Karpas-422 (cell line): ENCODE data around the gene ROBO1. TPM values are rescaled to one million over a fixed set of nuclear protein-coding genes. Genes with fewer than 3 reads are reported as not detected.

Source experiments
- DNase-seq: peaks from one replicate; pipeline ENCODE4 v3.0.0-alpha.2; 2015
- H2AFZ ChIP-seq: fragments of 200-600 bp; sonication (generic); 2 replicates; pipeline ENCODE4 v1.6.1; 2014; ENCODE audit warnings: antibody characterized with exemption, low read length, mixed read lengths
- H3K27ac ChIP-seq: fragments of 200-600 bp; sonication (generic); 2 replicates; pipeline ENCODE4 v1.5.1; 2014; ENCODE audit warnings: mild to moderate bottlenecking, low read length, moderate library complexity
- H3K27me3 ChIP-seq: fragments of 200-600 bp; sonication (generic); 2 replicates; pipeline ENCODE4 v1.6.1; 2014; ENCODE audit warnings: low read length, mixed read lengths
- H3K36me3 ChIP-seq: fragments of 200-600 bp; sonication (generic); 2 replicates; pipeline ENCODE4 v1.6.1; 2014; ENCODE audit warnings: low read length, mixed read lengths; ENCODE audit not compliant: insufficient read depth
- H3K4me1 ChIP-seq: fragments of 200-600 bp; sonication (generic); 2 replicates; pipeline ENCODE4 v1.6.1; 2014; ENCODE audit warnings: mild to moderate bottlenecking, low read length, mixed read lengths
- H3K4me2 ChIP-seq: fragments of 200-600 bp; sonication (generic); 2 replicates; pipeline ENCODE4 v1.6.1; 2014; ENCODE audit warnings: low read length, low read depth, mild to moderate bottlenecking; ENCODE audit not compliant: poor library complexity, severe bottlenecking
- H3K4me3 ChIP-seq: fragments of 200-600 bp; sonication (generic); 2 replicates; pipeline ENCODE4 v1.5.1; 2014; ENCODE audit warnings: mild to moderate bottlenecking, antibody characterized with exemption, low read length, mixed read lengths
- H3K79me2 ChIP-seq: fragments of 200-600 bp; sonication (generic); 2 replicates; pipeline ENCODE4 v1.6.1; 2014; ENCODE audit warnings: mild to moderate bottlenecking, low read length, mixed read lengths
- H3K9ac ChIP-seq: fragments of 200-600 bp; sonication (generic); 2 replicates; pipeline ENCODE4 v1.6.0; 2014; ENCODE audit warnings: low read length
- H3K9me2 ChIP-seq: fragments of 200-600 bp; sonication (generic), shearing (Covaris generic); replicated peaks from 2 replicates; pipeline ENCODE4 v1.6.0; 2014; ENCODE audit warnings: mild to moderate bottlenecking, low read length, moderate library complexity; ENCODE audit not compliant: insufficient read depth
- H3K9me3 ChIP-seq: fragments of 300-700, 200-600 bp; sonication (generic); 2 replicates; pipeline ENCODE4 v1.6.1; 2014; ENCODE audit warnings: low read length, mixed read lengths
- H4K20me1 ChIP-seq: fragments of 200-600 bp; sonication (generic); 2 replicates; pipeline ENCODE4 v1.6.1; 2014; ENCODE audit warnings: mild to moderate bottlenecking, antibody characterized with exemption, low read length, low read depth; ENCODE audit not compliant: insufficient read depth
- total RNA-seq: library from RNA; depleted of rRNA; stranded (reverse); fragments of >200 nt; shearing (Covaris generic); gene quantifications from 2 replicates; pipeline ENCODE4 v1.2.3, GENCODE V29; 2014; ENCODE audit warnings: low replicate concordance

ROBO1 gene
- total RNA-seq, 1 experiment from 2014 or later, result not detected

DNA sequence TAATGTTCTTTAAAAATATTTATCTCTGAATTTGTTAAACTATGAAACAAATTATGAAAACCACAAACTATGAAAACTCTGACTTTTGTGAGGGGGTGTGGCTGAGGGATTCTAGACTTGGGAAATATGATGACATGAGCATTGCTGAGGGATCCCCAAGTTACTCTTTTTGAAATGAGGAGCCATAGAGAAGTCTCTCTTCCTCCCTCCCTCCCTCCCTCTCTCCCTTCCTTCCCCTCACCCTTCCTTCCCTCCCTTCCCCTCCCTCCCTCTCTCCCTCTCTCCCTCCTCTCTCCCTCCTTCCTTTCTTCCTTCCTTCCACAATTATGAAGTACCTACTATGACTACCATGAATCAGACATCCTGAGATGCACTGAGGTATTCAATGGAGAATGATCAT lies 673.1 kb downstream of the ROBO1 start:
- H2AFZ ChIP-seq, result no peak overlapping the region
- no peaks in the 10 kb centered on the region for H3K9me3 ChIP-seq
- H3K36me3 ChIP-seq, result no peaks in the 10 kb centered on the region
- no peak overlapping the region for H3K9ac ChIP-seq
- H3K4me3 ChIP-seq, result no peak overlapping the region
- H3K27ac ChIP-seq, result no peak overlapping the region
- no peaks in the 10 kb centered on the region for H3K79me2 ChIP-seq
- no peak overlapping the region for H3K4me2 ChIP-seq
- DNase-seq, result no peak
- H4K20me1 ChIP-seq, result no peaks in the 10 kb centered on the region
- no peaks in the 10 kb centered on the region for H3K27me3 ChIP-seq
- no peaks in the 10 kb centered on the region for H3K4me1 ChIP-seq
- H3K9me2 ChIP-seq, result no peaks in the 10 kb centered on the region

DNA sequence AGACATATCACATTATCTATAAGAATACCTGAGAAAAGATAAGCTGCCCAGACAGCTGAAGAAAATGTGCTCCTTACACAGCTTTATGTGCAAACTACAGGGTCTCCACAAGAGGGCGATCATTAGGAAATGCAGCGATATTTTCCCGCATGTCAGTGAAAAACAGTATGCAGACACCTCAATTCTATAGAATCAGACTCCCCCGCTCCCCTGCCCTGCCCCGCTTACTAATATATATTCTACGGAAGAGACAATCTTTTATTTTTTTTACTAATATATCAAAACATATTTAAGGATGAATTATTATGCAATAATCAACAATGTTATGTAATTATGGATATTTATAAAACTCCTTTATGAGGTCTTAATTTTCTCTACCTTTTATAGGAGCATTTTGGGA lies 681.3 kb downstream of the ROBO1 start:
- H3K79me2 ChIP-seq, result no peaks in the 10 kb centered on the region
- H3K9me2 ChIP-seq, result no peaks in the 10 kb centered on the region
- no peaks in the 10 kb centered on the region for H3K27me3 ChIP-seq
- H3K9ac ChIP-seq, result no peak overlapping the region
- H3K4me1 ChIP-seq, result no peaks in the 10 kb centered on the region
- H3K4me3 ChIP-seq, result no peak overlapping the region
- no peak overlapping the region for H3K27ac ChIP-seq
- H3K36me3 ChIP-seq, result no peaks in the 10 kb centered on the region
- no peaks in the 10 kb centered on the region for H3K9me3 ChIP-seq
- no peak overlapping the region for H3K4me2 ChIP-seq
- DNase-seq, result peak; percentile 84
- H4K20me1 ChIP-seq, result no peaks in the 10 kb centered on the region
- H2AFZ ChIP-seq, result no peak overlapping the region

DNA sequence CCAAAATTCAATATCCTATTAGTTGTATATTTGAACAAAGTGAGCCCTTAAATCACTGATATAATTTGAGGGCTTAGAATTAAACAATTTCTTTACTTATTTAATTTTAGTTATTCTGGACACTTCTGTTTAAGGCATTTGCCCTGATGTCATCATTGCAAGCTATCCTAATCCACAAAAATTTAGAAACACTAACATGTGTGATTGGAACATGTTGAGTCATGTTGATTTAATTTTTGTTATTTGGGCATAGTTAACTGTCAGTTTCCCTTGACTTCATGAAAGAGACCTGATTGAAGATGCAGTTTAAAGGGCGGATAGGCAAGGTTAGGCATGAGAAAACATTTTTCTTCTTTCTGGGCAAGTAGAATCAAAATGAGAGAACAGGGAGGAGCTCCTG lies 682.6 kb downstream of the ROBO1 start:
- no peaks in the 10 kb centered on the region for H3K4me1 ChIP-seq
- H3K79me2 ChIP-seq, result no peaks in the 10 kb centered on the region
- no peaks in the 10 kb centered on the region for H3K9me3 ChIP-seq
- H3K9me2 ChIP-seq, result no peaks in the 10 kb centered on the region
- no peak overlapping the region for H3K9ac ChIP-seq
- no peaks in the 10 kb centered on the region for H3K27me3 ChIP-seq
- H2AFZ ChIP-seq, result no peak overlapping the region
- no peak overlapping the region for H3K4me3 ChIP-seq
- H3K4me2 ChIP-seq, result no peak overlapping the region
- no peaks in the 10 kb centered on the region for H4K20me1 ChIP-seq
- H3K27ac ChIP-seq, result no peak overlapping the region
- DNase-seq, result no peak
- no peaks in the 10 kb centered on the region for H3K36me3 ChIP-seq

DNA sequence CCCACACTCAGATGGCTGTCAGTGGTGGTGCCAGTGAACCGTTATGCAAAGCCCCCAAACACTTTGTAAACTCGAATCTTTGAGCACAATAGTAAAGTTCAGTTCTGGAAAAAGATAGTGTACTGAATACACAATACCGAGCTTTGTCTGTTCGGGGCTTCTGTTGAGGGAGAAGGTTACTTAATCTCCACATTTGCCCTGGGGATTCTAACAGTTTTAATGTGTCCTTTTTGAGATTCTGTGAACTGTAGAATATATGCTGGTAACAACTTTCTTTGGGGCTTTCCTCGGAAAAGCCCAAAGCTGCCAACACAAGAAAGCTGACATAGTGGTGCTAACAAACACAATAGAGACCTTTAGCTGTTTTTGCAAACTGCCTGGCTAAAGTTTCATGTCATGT lies 686.5 kb downstream of the ROBO1 start:
- H3K4me3 ChIP-seq, result no peak overlapping the region
- no peaks in the 10 kb centered on the region for H3K27me3 ChIP-seq
- H3K4me2 ChIP-seq, result no peak overlapping the region
- no peaks in the 10 kb centered on the region for H3K9me3 ChIP-seq
- no peaks in the 10 kb centered on the region for H3K79me2 ChIP-seq
- H3K36me3 ChIP-seq, result no peaks in the 10 kb centered on the region
- no peak overlapping the region for H2AFZ ChIP-seq
- no peaks in the 10 kb centered on the region for H3K9me2 ChIP-seq
- H3K27ac ChIP-seq, result no peak overlapping the region
- no peak for DNase-seq
- H4K20me1 ChIP-seq, result no peaks in the 10 kb centered on the region
- no peaks in the 10 kb centered on the region for H3K4me1 ChIP-seq
- H3K9ac ChIP-seq, result no peak overlapping the region

DNA sequence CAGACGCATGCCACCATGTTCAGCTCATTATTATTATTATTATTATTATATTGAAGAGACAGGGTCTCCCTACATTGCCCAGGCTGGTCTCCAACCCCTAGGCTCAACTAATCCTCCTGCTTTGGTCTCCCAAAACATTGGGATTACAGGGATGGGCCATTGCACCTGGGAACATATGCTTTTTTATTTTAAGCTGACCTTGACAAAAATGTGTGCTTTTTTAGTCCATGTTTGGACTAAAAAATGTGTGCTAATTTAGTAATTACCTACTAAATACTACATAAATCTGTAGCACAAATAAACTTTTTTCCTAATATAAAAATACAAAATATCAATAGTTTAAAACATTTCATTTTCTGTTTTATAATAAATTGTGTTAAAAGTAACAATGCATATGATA lies 693.2 kb downstream of the ROBO1 start:
- Histone ChIP-seq H3K27ac (no peak overlapping the region), H3K36me3 (no peaks in the 10 kb centered on the region), H3K27me3 (no peaks in the 10 kb centered on the region), H3K4me3 (no peak overlapping the region), H3K9me2 (no peaks in the 10 kb centered on the region), H3K4me1 (no peaks in the 10 kb centered on the region), H3K79me2 (no peaks in the 10 kb centered on the region), H3K9ac (no peak overlapping the region), H4K20me1 (no peaks in the 10 kb centered on the region), H3K4me2 (no peak overlapping the region), H3K9me3 (no peaks in the 10 kb centered on the region), H2AFZ (no peak overlapping the region)
- no peak for DNase-seq

DNA sequence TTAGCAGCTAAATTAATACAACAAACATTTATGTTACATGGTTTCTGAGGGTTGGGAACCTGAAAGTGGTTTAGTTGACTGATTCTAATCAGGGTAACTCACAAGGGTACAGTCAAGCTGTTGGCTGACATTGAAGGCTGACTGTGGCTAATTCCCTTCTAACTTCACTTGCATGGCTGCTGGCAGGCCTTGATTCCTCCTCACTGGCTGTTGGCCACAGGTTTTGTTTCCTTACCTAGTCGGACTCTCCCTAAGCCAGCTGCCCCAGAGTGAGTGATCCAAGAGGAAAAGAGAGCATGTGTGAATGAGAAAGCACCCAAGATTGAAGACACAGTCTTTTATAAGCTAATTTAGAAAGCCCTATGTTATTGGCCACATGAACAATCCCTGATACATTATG lies 700.1 kb downstream of the ROBO1 start:
- no peak overlapping the region for H3K4me3 ChIP-seq
- no peak overlapping the region for H3K27ac ChIP-seq
- H2AFZ ChIP-seq, result no peak overlapping the region
- no peaks in the 10 kb centered on the region for H3K79me2 ChIP-seq
- no peaks in the 10 kb centered on the region for H3K36me3 ChIP-seq
- no peaks in the 10 kb centered on the region for H3K27me3 ChIP-seq
- H3K9ac ChIP-seq, result no peak overlapping the region
- no peaks in the 10 kb centered on the region for H3K4me1 ChIP-seq
- H3K9me3 ChIP-seq, result no peaks in the 10 kb centered on the region
- DNase-seq, result no peak
- H3K4me2 ChIP-seq, result no peak overlapping the region
- H4K20me1 ChIP-seq, result no peaks in the 10 kb centered on the region
- no peaks in the 10 kb centered on the region for H3K9me2 ChIP-seq

DNA sequence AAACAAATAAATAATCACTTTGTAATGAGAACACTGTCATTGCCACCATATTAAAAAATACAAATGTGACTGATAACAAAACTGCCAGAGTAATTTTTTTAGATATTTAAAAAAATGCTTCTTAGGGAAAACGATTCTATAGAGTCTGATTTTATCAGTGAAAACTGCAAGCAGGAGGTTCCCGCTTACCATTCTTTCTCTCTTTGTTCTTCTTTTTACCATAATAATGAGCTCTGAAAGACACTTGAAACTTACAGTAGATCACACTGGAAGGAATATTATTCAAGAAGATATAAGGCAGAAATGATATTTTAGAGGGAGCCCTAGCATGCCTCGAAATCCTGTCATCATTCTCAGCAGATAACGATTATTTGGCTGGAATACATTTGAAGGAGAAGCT lies 701.3 kb downstream of the ROBO1 start:
- Histone ChIP-seq H3K79me2 (no peaks in the 10 kb centered on the region), H3K36me3 (no peaks in the 10 kb centered on the region)

DNA sequence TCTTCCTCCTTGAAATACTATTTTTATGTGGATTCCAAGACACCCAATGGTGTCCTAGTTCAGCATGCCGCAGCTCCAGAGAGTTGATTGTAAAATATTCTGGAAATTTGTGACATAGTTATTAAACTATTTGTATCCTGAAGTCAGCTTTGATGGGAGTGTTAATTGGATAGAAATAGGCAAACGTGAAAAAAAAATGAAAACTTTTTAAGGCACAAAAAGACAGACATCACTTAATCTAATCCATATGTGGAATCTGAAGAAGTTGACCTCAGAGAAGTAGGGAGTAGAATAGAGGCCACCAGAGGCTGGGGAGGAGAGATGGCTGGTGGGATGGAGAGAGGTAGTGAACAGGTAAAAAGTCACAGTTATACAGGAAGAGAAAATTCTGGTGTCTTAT lies 704.2 kb downstream of the ROBO1 start:
- Histone ChIP-seq H2AFZ (no peak overlapping the region), H3K4me3 (no peak overlapping the region), H3K36me3 (no peaks in the 10 kb centered on the region), H3K4me2 (no peak overlapping the region), H3K4me1 (no peaks in the 10 kb centered on the region), H3K9me2 (no peaks in the 10 kb centered on the region), H3K9ac (no peak overlapping the region), H4K20me1 (no peaks in the 10 kb centered on the region), H3K27me3 (no peaks in the 10 kb centered on the region), H3K27ac (no peak overlapping the region), H3K79me2 (no peaks in the 10 kb centered on the region), H3K9me3 (no peaks in the 10 kb centered on the region)
- DNase-seq, result no peak

More for the DNA sequence above, 701.3 kb downstream of the ROBO1 start:
- no peaks in the 10 kb centered on the region for H3K27me3 ChIP-seq
- H2AFZ ChIP-seq, result no peak overlapping the region
- H4K20me1 ChIP-seq, result no peaks in the 10 kb centered on the region
- H3K4me3 ChIP-seq, result no peak overlapping the region
- no peaks in the 10 kb centered on the region for H3K4me1 ChIP-seq
- H3K9me3 ChIP-seq, result no peaks in the 10 kb centered on the region
- no peak overlapping the region for H3K9ac ChIP-seq
- no peak for DNase-seq
- no peak overlapping the region for H3K27ac ChIP-seq
- H3K4me2 ChIP-seq, result no peak overlapping the region
- no peaks in the 10 kb centered on the region for H3K9me2 ChIP-seq

DNA sequence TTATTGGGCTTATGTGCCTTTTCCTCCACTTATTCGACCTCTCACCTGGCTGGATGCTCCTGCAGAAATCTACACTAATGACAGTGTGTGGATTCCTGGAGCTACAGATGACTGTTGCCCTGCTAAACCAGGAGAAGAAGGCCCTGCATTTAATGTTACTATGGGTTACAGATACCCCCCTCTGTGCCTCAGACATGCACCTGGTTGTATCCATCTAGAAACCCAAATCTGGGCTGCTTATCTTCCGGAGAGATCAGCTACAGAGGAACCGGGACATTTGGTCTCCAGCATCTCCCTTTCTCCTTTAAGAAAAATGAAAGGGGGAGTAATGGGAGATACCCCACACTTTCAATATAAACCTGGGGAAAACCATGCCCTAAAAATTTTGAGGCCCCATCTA lies 710.0 kb downstream of the ROBO1 start:
- Histone ChIP-seq H3K9me2 (no peaks in the 10 kb centered on the region), H3K9me3 (peaks cover 2% of the 10 kb centered on the region; the same call in 1 of the 2 replicates), H3K9ac (no peak overlapping the region), H3K4me2 (no peak overlapping the region), H3K79me2 (no peaks in the 10 kb centered on the region), H3K4me3 (no peak overlapping the region), H3K27me3 (no peaks in the 10 kb centered on the region), H2AFZ (no peak overlapping the region), H3K4me1 (no peaks in the 10 kb centered on the region), H3K27ac (no peak overlapping the region), H3K36me3 (no peaks in the 10 kb centered on the region), H4K20me1 (no peaks in the 10 kb centered on the region)
- DNase-seq, result no peak
